Neural cell (in vitro differentiated cells): ENCODE measurements around the gene STK17B. TPM values are rescaled to one million over a fixed set of nuclear protein-coding genes. Genes with fewer than 3 reads are reported as not detected.

Experiments
- H2AFZ ChIP-seq: fragments of 200-600, 300-800 bp; sonication (generic), shearing (Covaris generic); 2 replicates; pipeline ENCODE4 v1.6.0; 2014; ENCODE audit warnings: low read depth, mild to moderate bottlenecking, antibody characterized with exemption, low read length, moderate library complexity
- H3F3A ChIP-seq: fragments of 200-600 bp; shearing (Covaris generic); 2 replicates; pipeline ENCODE4 v1.6.1; 2016; ENCODE audit warnings: mild to moderate bottlenecking, moderate library complexity, mixed read lengths, antibody characterized with exemption, low read length; ENCODE audit not compliant: insufficient read depth, poor library complexity, severe bottlenecking
- H3K27ac ChIP-seq: fragments of 200-600, 300-800 bp; sonication (generic), shearing (Covaris generic); 2 replicates; pipeline ENCODE4 v1.5.1; 2014; ENCODE audit warnings: mild to moderate bottlenecking, low read length, moderate library complexity
- H3K27me3 ChIP-seq: fragments of 300-800, 200-600 bp; sonication (generic), shearing (Covaris generic); 2 replicates; pipeline ENCODE4 v1.6.0; 2014; ENCODE audit warnings: mild to moderate bottlenecking, low read depth, low read length, moderate library complexity; ENCODE audit not compliant: insufficient read depth
- H3K36me3 ChIP-seq: fragments of 300-800, 200-600 bp; sonication (generic), shearing (Covaris generic); 2 replicates; pipeline ENCODE4 v1.5.1; 2014; ENCODE audit warnings: mild to moderate bottlenecking, antibody characterized with exemption, low read length, moderate library complexity; ENCODE audit not compliant: insufficient read depth
- H3K4me2 ChIP-seq: fragments of 300-800, 200-600 bp; sonication (generic), shearing (Covaris generic); 2 replicates; pipeline ENCODE4 v1.6.0; 2014; ENCODE audit warnings: mild to moderate bottlenecking, low read length
- H3K4me3 ChIP-seq: fragments of 300-800, 200-600 bp; sonication (generic), shearing (Covaris generic); 2 replicates; pipeline ENCODE4 v1.5.1; 2014; ENCODE audit warnings: mild to moderate bottlenecking, low read length, moderate library complexity
- H3K79me2 ChIP-seq: fragments of 200-600 bp; shearing (Covaris generic); replicated peaks from 2 replicates; pipeline ENCODE4 v1.6.0; 2014; ENCODE audit warnings: mild to moderate bottlenecking, low read length, moderate library complexity; ENCODE audit not compliant: insufficient read depth
- H3K9ac ChIP-seq: fragments of 300-800, 200-600 bp; sonication (generic), shearing (Covaris generic); 2 replicates; pipeline ENCODE4 v1.6.1; 2016; ENCODE audit warnings: mild to moderate bottlenecking, low read length, mixed read lengths
- H3K9me2 ChIP-seq: fragments of 200-600 bp; shearing (Covaris generic); 2 replicates; pipeline ENCODE4 v1.6.1; 2016; ENCODE audit warnings: mild to moderate bottlenecking, low read length, mixed read lengths; ENCODE audit not compliant: insufficient read depth
- H3K9me3 ChIP-seq: fragments of 200-600, 300-800 bp; sonication (generic), shearing (Covaris generic); 2 replicates; pipeline ENCODE4 v1.6.1; 2016; ENCODE audit warnings: mild to moderate bottlenecking, mixed run types, low read length, moderate library complexity, mixed read lengths
- H4K20me1 ChIP-seq: fragments of 200-600 bp; shearing (Covaris generic); 2 replicates; pipeline ENCODE4 v1.6.1; 2016; ENCODE audit warnings: mild to moderate bottlenecking, mixed run types; ENCODE audit not compliant: insufficient read depth
- EP300 ChIP-seq: fragments of 450-650 bp; conservative IDR thresholded peaks from 2 replicates; pipeline ENCODE4 v1.6.1; 2014; ENCODE audit warnings: antibody characterized with exemption, mild to moderate bottlenecking, moderate library complexity; ENCODE audit not compliant: poor library complexity, severe bottlenecking
- EZH2 ChIP-seq: fragments of 200-600, 300-800 bp; shearing (Covaris generic), sonication (generic); IDR thresholded peaks from 2 replicates; pipeline ENCODE4 v1.6.1; 2014; ENCODE audit warnings: antibody characterized with exemption, low read length, borderline replicate concordance, mild to moderate bottlenecking; ENCODE audit not compliant: insufficient read depth, poor library complexity, severe bottlenecking
- MXI1 ChIP-seq: fragments of 450-650 bp; conservative IDR thresholded peaks from 2 replicates; pipeline ENCODE4 v1.6.1; 2014; ENCODE audit warnings: antibody characterized with exemption, mild to moderate bottlenecking; ENCODE audit not compliant: poor library complexity, severe bottlenecking
- POLR2AphosphoS5 ChIP-seq: IDR thresholded peaks from 2 replicates; pipeline ENCODE4 v1.6.1; 2012
- RAD21 ChIP-seq: fragments of 450-650 bp; conservative IDR thresholded peaks from 2 replicates; pipeline ENCODE4 v1.6.1; 2014; ENCODE audit warnings: antibody characterized with exemption, mild to moderate bottlenecking, moderate library complexity
- REST ChIP-seq: IDR thresholded peaks from 2 replicates; pipeline ENCODE4 v1.6.1; 2012; ENCODE audit warnings: borderline replicate concordance
- SMC3 ChIP-seq: fragments of 450-650 bp; conservative IDR thresholded peaks from 2 replicates; pipeline ENCODE4 v1.6.1; 2014; ENCODE audit warnings: antibody characterized with exemption, mild to moderate bottlenecking, moderate library complexity; ENCODE audit not compliant: poor library complexity
- TAF1 ChIP-seq: IDR thresholded peaks from 2 replicates; pipeline ENCODE4 v1.6.1; 2012; ENCODE audit warnings: low read depth
- polyA plus RNA-seq: library from polyadenylated mRNA; depleted of rRNA; stranded (reverse); fragments of >200 nt; gene quantifications from 2 replicates; pipeline ENCODE4 v1.2.3, GENCODE V29; 2014

Gene STK17B
- polyA plus RNA-seq, 1 donor from 2014 or later, result 0.67 TPM

GRCh38 chr2:196176142-196176738, 4.9 kb upstream of the STK17B start:
- H3K4me2 ChIP-seq, result no peak overlapping the region
- H3K79me2 ChIP-seq, result no peaks in the 10 kb centered on the region
- no peaks in the 10 kb centered on the region for H3F3A ChIP-seq
- H3K27me3 ChIP-seq, result peaks cover 1% of the 10 kb centered on the region
- H4K20me1 ChIP-seq, result no peaks in the 10 kb centered on the region
- TF ChIP-seq TAF1 (no peak), RAD21 (no peak), SMC3 (no peak), EZH2 (no peak), EP300 (no peak), REST (no peak), POLR2AphosphoS5 (no peak), MXI1 (no peak)
- H2AFZ ChIP-seq, result no peak overlapping the region
- no peak overlapping the region for H3K27ac ChIP-seq
- no peaks in the 10 kb centered on the region for H3K9me2 ChIP-seq
- H3K9me3 ChIP-seq, result no peaks in the 10 kb centered on the region
- no peaks in the 10 kb centered on the region for H3K36me3 ChIP-seq
- H3K4me3 ChIP-seq, result no peak overlapping the region
- no peak overlapping the region for H3K9ac ChIP-seq

GRCh38 chr2:196174404-196174803, 3.0 kb upstream of the STK17B start:
- Histone ChIP-seq H3K9me2 (no peaks in the 10 kb centered on the region), H3F3A (peaks cover 7% of the 10 kb centered on the region), H2AFZ (no peak overlapping the region), H3K79me2 (no peaks in the 10 kb centered on the region), H3K27me3 (peaks cover 18% of the 10 kb centered on the region), H3K4me3 (no peak overlapping the region), H3K4me2 (no peak overlapping the region), H3K27ac (no peak overlapping the region), H3K9me3 (no peaks in the 10 kb centered on the region), H3K9ac (no peak overlapping the region), H4K20me1 (no peaks in the 10 kb centered on the region), H3K36me3 (no peaks in the 10 kb centered on the region)
- TF ChIP-seq POLR2AphosphoS5 (no peak), SMC3 (no peak), TAF1 (no peak), REST (no peak), EZH2 (no peak), EP300 (no peak)
